ENCODE results near the gene FFAR1.

Gene FFAR1

GRCh38 chr19:35395382-35396199, 47.9 kb downstream of the FFAR1 start:
- no peak for DNase-seq

- no peak for DNase-seq
Observed at GRCh38 chr19:35396240-35396885, 48.7 kb downstream of the FFAR1 start.

- DNase-seq: no peak
Observed at GRCh38 chr19:35397064-35397463, 49.4 kb downstream of the FFAR1 start.

All from fibroblast of skin of scalp (primary cell).